ENCODE results near the gene ZNF117. TPM values are rescaled to one million over a fixed set of nuclear protein-coding genes. Genes with fewer than 3 reads are reported as not detected.
"Not testable (repeated sequence)": the region's sequence is repeated elsewhere in the genome, so short reads cannot be mapped to it uniquely, and the experiment has no call there.

The ZNF117 gene
- total RNA-seq, 2 experiments from 2014 or later: 4.3 to 4.6 TPM

- DNase-seq: no peak
- H3K27ac Mint-ChIP-seq: no peak overlapping the region
- H3K4me3 Mint-ChIP-seq: no peak overlapping the region
- H3K4me1 Mint-ChIP-seq: no peaks in the 10 kb centered on the region
- CTCF ChIA-PET: no interaction called here
- peaks cover 25% of the 10 kb centered on the region for H3K9me3 Mint-ChIP-seq
- POLR2A ChIA-PET: no interaction called here
- no peaks in the 10 kb centered on the region for H3K27me3 Mint-ChIP-seq
- peaks cover 20% of the 10 kb centered on the region for H3K36me3 Mint-ChIP-seq (ENCODE audit: low read depth)
These were observed 56.4 kb downstream of the ZNF117 start for GRCh38 chr7:64934478-64934877.

DNA sequence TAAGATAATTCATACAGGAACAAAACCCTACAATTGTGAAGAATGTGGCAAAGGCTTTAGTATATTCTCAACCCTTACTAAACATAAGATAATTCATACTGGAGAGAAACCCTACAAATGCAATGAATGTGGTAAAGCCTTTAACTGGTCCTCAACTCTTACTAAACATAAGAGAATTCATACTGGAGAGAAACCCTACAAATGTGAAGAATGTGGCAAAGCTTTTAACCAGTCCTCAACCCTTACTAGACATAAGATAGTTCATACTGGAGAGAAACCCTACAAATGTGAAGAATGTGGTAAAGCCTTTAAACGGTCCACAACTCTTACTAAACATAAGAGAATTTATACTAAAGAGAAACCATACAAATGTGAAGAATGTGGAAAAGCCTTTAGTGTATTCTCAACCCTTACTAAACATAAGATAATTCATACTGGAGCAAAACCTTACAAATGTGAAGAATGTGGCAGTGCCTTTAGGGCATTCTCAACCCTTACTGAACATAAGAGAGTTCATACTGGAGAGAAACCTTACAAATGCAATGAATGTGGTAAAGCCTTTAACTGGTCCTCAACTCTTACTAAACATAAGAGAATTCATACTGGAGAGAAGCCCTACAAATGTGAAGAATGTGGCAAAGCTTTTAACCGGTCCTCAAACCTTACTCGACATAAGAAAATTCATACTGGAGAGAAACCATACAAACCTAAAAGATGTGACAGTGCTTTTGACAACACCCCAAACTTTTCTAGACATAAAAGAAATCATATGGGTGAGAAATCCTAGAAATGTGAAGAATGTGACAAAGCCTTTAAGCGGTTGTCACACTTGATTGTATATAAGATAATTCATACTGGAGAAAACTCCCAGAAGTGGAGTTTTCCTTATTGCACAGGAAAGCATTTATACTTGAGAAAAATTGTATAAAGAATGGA lies 62.3 kb downstream of the ZNF117 start:
- H3K4me1 Mint-ChIP-seq, H3K27ac Mint-ChIP-seq, CTCF ChIA-PET, DNase-seq, H3K4me3 Mint-ChIP-seq, H3K27me3 Mint-ChIP-seq, POLR2A ChIA-PET: not testable (repeated sequence)
- peaks cover 46% of the 10 kb centered on the region for H3K9me3 Mint-ChIP-seq
- peaks cover 63% of the 10 kb centered on the region for H3K36me3 Mint-ChIP-seq (ENCODE audit: low read depth)

Other genes starting within 250 kb of the ZNF117 start
- gene ZNF138, start 196.6 kb downstream of the ZNF117 start, total RNA-seq: 1 to 10 TPM; 8.3 to 9.0 TPM
- 10 to 100 TPM in 1 of 2 experiments, 1 to 10 TPM in 1; 8.4 to 10.5 TPM for gene ZNF273, start 87.8 kb downstream of the ZNF117 start, total RNA-seq
- gene ERV3-1, start 15.7 kb upstream of the ZNF117 start, total RNA-seq: 10 to 100 TPM in 1 of 2 experiments, 1 to 10 TPM in 1; 9.6 to 14.4 TPM

Measured in activated CD4-positive, alpha-beta memory T cell treated with anti-CD3 and anti-CD28 coated beads, Interleukin-2, amount 10 ng/mL, durations not matched to agents 7 days and 5 days (primary cell).